H9 (cell line): ENCODE measurements around the gene SCFD2. TPM values are rescaled to one million over a fixed set of nuclear protein-coding genes. Genes with fewer than 3 reads are reported as not detected.

Experiments
- DNase-seq: peaks from one replicate; pipeline ENCODE4 v3.0.0-alpha.2; 2017
- H2AFZ ChIP-seq: one replicate; pipeline ENCODE4 v1.6.1; 2013; ENCODE audit warnings: mild to moderate bottlenecking, low read length, control low read depth, moderate library complexity
- H2AK5ac ChIP-seq: 2 replicates; pipeline ENCODE4 v1.6.1; 2013; ENCODE audit warnings: low read length, control low read depth, mixed read lengths; ENCODE audit not compliant: insufficient read length
- H2BK120ac ChIP-seq: one replicate; pipeline ENCODE4 v1.6.1; 2013; ENCODE audit warnings: low read depth, mild to moderate bottlenecking, low read length, control low read depth, inconsistent platforms; ENCODE audit not compliant: poor library complexity, severe bottlenecking
- H2BK12ac ChIP-seq: 2 replicates; pipeline ENCODE4 v1.6.1; 2013; ENCODE audit warnings: low read length, control low read depth, mixed read lengths, low read depth; ENCODE audit not compliant: insufficient read length
- H2BK15ac ChIP-seq: 2 replicates; pipeline ENCODE4 v1.6.1; 2013; ENCODE audit warnings: low read depth, low read length, control low read depth
- H2BK20ac ChIP-seq: one replicate; pipeline ENCODE4 v1.6.1; 2013; ENCODE audit warnings: low read depth, mild to moderate bottlenecking, low read length, control low read depth, inconsistent platforms; ENCODE audit not compliant: poor library complexity, severe bottlenecking
- H2BK5ac ChIP-seq: 2 replicates; pipeline ENCODE4 v1.6.1; 2013; ENCODE audit warnings: low read length, control low read depth, mixed read lengths; ENCODE audit not compliant: insufficient read length
- H3K14ac ChIP-seq: 2 replicates; pipeline ENCODE4 v1.6.1; 2013; ENCODE audit warnings: low read length, control low read depth; ENCODE audit not compliant: insufficient read depth
- H3K18ac ChIP-seq: 2 replicates; pipeline ENCODE4 v1.6.1; 2013; ENCODE audit warnings: low read depth, mild to moderate bottlenecking, mixed read lengths, low read length, control low read depth; ENCODE audit not compliant: insufficient read length
- H3K23ac ChIP-seq: 2 replicates; pipeline ENCODE4 v1.6.1; 2013; ENCODE audit warnings: low read length, control low read depth, mixed read lengths, low read depth; ENCODE audit not compliant: insufficient read length
- H3K23me2 ChIP-seq: 2 replicates; pipeline ENCODE4 v1.6.1; 2013; ENCODE audit warnings: low read depth, mild to moderate bottlenecking, mixed read lengths, low read length, control low read depth; ENCODE audit not compliant: insufficient read length, poor library complexity, severe bottlenecking
- H3K27ac ChIP-seq: 2 replicates; pipeline ENCODE4 v1.5.1; 2013; ENCODE audit warnings: low read length, control low read depth, mixed read lengths, low read depth; ENCODE audit not compliant: insufficient read length
- H3K27me3 ChIP-seq: 2 replicates; pipeline ENCODE4 v1.6.1; 2013; ENCODE audit warnings: low read length, control low read depth, inconsistent platforms; ENCODE audit not compliant: insufficient read depth
- H3K4ac ChIP-seq: 2 replicates; pipeline ENCODE4 v1.6.1; 2013; ENCODE audit warnings: low read depth, mild to moderate bottlenecking, control low read depth, inconsistent platforms, low read length, moderate library complexity
- H3K4me1 ChIP-seq: 2 replicates; pipeline ENCODE4 v1.6.1; 2013; ENCODE audit warnings: low read length, control low read depth, inconsistent platforms; ENCODE audit not compliant: insufficient read depth
- H3K4me2 ChIP-seq: 2 replicates; pipeline ENCODE4 v1.6.1; 2013; ENCODE audit warnings: low read length, control low read depth, mixed read lengths; ENCODE audit not compliant: insufficient read length, insufficient read depth
- H3K56ac ChIP-seq: 2 replicates; pipeline ENCODE4 v1.6.1; 2013; ENCODE audit warnings: low read depth, mild to moderate bottlenecking, mixed read lengths, low read length, control low read depth; ENCODE audit not compliant: insufficient read length
- H3K79me1 ChIP-seq: 2 replicates; pipeline ENCODE4 v1.6.1; 2013; ENCODE audit warnings: low read depth, mild to moderate bottlenecking, moderate library complexity, low read length, control low read depth, inconsistent platforms; ENCODE audit not compliant: insufficient read depth, poor library complexity, severe bottlenecking
- H3K79me2 ChIP-seq: 2 replicates; pipeline ENCODE4 v1.6.1; 2013; ENCODE audit warnings: low read length, control low read depth, inconsistent platforms; ENCODE audit not compliant: insufficient read depth
- H3K9ac ChIP-seq: 2 replicates; pipeline ENCODE4 v1.6.1; 2013; ENCODE audit warnings: low read length, control low read depth, mixed read lengths; ENCODE audit not compliant: insufficient read length; ENCODE audit errors: extremely low read depth
- H3K9me3 ChIP-seq: one replicate; pipeline ENCODE4 v1.6.1; 2013; ENCODE audit warnings: low read depth, low read length, inconsistent platforms; ENCODE audit not compliant: control insufficient read depth
- H3T11ph ChIP-seq: one replicate; pipeline ENCODE4 v1.6.1; 2013; ENCODE audit warnings: mild to moderate bottlenecking, low read length, control low read depth, inconsistent platforms
- H4K20me1 ChIP-seq: one replicate; pipeline ENCODE4 v1.6.1; 2013; ENCODE audit not compliant: control insufficient read depth, insufficient read length, insufficient read depth
- H4K5ac ChIP-seq: 2 replicates; pipeline ENCODE4 v1.6.1; 2013; ENCODE audit warnings: low read depth, mild to moderate bottlenecking, mixed read lengths, low read length, control low read depth; ENCODE audit not compliant: insufficient read length
- H4K8ac ChIP-seq: replicated peaks from 2 replicates; pipeline ENCODE4 v1.6.1; 2013; ENCODE audit warnings: low read length, control low read depth, mixed read lengths, low read depth; ENCODE audit not compliant: insufficient read length
- H4K91ac ChIP-seq: 2 replicates; pipeline ENCODE4 v1.6.1; 2013; ENCODE audit warnings: low read depth, mild to moderate bottlenecking, moderate library complexity, mixed read lengths, low read length, control low read depth; ENCODE audit not compliant: insufficient read length
- H3K27ac Mint-ChIP-seq, 3 experiments: 2 replicates in 2 of 3; 3 replicates in 1 of 3; pipeline ENCODE4 v1.8.0; 2020 to 2021; ENCODE audit warnings: mixed read lengths in 3 of 3, mild to moderate bottlenecking in 1 of 3, moderate library complexity in 1 of 3
- H3K27me3 Mint-ChIP-seq: 2 replicates; pipeline ENCODE4 v1.8.0; 2021; ENCODE audit warnings: low read depth, mild to moderate bottlenecking, moderate library complexity, mixed read lengths
- H3K36me3 Mint-ChIP-seq, 3 experiments: 2 replicates in 2 of 3; 3 replicates in 1 of 3; pipeline ENCODE4 v1.8.0; 2020 to 2021; ENCODE audit warnings: low read depth in 3 of 3, mixed read lengths in 3 of 3; ENCODE audit not compliant: insufficient read depth in 1 of 3
- H3K4me1 Mint-ChIP-seq, 2 experiments: 2 replicates each; pipeline ENCODE4 v1.8.0; 2020; ENCODE audit warnings: mixed read lengths in 2 of 2
- H3K4me3 Mint-ChIP-seq, 2 experiments: 2 replicates in 1 of 2; 3 replicates in 1 of 2; pipeline ENCODE4 v1.8.0; 2020 to 2021; ENCODE audit warnings: mild to moderate bottlenecking in 2 of 2, mixed read lengths in 2 of 2, moderate library complexity in 1 of 2
- H3K9me3 Mint-ChIP-seq, 2 experiments: 2 replicates in 1 of 2; 3 replicates in 1 of 2; pipeline ENCODE4 v1.8.0; 2020; ENCODE audit warnings: mild to moderate bottlenecking in 2 of 2, mixed read lengths in 2 of 2, moderate library complexity in 1 of 2
- WGBS: extraction: QIAGEN DNeasy Blood & Tissue Kit; methylation state at CpG from one replicate; pipeline ENCODE4 v1.1.7; 2013; ENCODE audit warnings: missing lambda C conversion rate, low lambda C conversion rate, mixed read lengths; ENCODE audit not compliant: insufficient read length; ENCODE audit errors: extremely low coverage; 5-methylcytosine and 5-hydroxymethylcytosine counted together
- total RNA-seq: library from RNA; stranded (reverse); gene quantifications from 2 replicates; pipeline ENCODE4 v1.2.1, GENCODE V29; 2021
- TF ChIP-seq, protein P1 (sequence below): fragments of 200-600 bp; sonication (generic); conservative IDR thresholded peaks from 3 replicates; pipeline ENCODE4 v1.8.0; 2021; ENCODE audit warnings: antibody characterized with exemption, mild to moderate bottlenecking

SCFD2 gene
- total RNA-seq, 1 experiment from 2014 or later: 10.1 TPM

DNA sequence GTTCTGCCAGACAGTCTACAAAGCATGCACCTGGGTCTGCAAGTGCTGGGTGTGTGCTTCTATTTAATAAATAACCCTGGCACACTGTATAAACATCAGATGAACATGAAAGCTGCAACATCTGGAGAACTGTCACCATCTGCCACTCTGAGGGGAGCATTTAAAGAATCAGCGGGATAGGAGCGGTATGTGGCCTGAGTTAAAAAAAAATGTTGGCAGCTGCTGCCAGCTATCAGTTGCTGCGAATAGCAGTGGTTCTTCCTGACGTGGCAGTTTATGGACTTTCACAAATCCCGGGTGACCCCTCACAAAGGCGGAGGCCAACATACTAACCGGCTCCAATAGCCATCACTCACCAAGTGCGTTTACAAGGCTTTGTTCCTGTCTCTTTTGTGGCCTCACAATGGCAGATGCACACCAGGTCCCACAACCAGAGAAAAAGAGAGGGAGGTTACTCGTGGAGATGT lies 408.6 kb downstream of the SCFD2 start:
- no peak overlapping the region for H3K4me2 ChIP-seq
- no peaks in the 10 kb centered on the region for H3K9me3 ChIP-seq
- H2AK5ac ChIP-seq: no peak overlapping the region
- no peak overlapping the region for H4K8ac ChIP-seq
- no peak overlapping the region for H3K18ac ChIP-seq
- no peak overlapping the region for H2AFZ ChIP-seq
- no peak overlapping the region for H3K4me3 Mint-ChIP-seq
- H3K27ac ChIP-seq: no peak overlapping the region
- no peak overlapping the region for H2BK20ac ChIP-seq
- no peak for DNase-seq
- H3K4ac ChIP-seq: no peak overlapping the region
- H3K79me2 ChIP-seq: no peaks in the 10 kb centered on the region
- no peaks in the 10 kb centered on the region for H3K9me3 Mint-ChIP-seq
- no CpG with 5 or more reads among the region's 9 CpGs for WGBS
- H3K23me2 ChIP-seq: no peaks in the 10 kb centered on the region
- no peaks in the 10 kb centered on the region for H3K36me3 Mint-ChIP-seq
- no peak overlapping the region for H3T11ph ChIP-seq
- H2BK15ac ChIP-seq: no peak overlapping the region
- no peak overlapping the region for H4K91ac ChIP-seq
- no peak overlapping the region for H2BK12ac ChIP-seq
- H2BK120ac ChIP-seq: no peak overlapping the region
- no peaks in the 10 kb centered on the region; the same call in 1 of the 2 replicates for H3K4me1 ChIP-seq
- H4K5ac ChIP-seq: no peak overlapping the region
- no peaks in the 10 kb centered on the region for H4K20me1 ChIP-seq
- no peak overlapping the region for H3K56ac ChIP-seq
- H3K27me3 ChIP-seq: no peaks in the 10 kb centered on the region
- no peak overlapping the region for H3K14ac ChIP-seq
- no peaks in the 10 kb centered on the region for H3K27me3 Mint-ChIP-seq
- TF ChIP-seq, protein P1, sequence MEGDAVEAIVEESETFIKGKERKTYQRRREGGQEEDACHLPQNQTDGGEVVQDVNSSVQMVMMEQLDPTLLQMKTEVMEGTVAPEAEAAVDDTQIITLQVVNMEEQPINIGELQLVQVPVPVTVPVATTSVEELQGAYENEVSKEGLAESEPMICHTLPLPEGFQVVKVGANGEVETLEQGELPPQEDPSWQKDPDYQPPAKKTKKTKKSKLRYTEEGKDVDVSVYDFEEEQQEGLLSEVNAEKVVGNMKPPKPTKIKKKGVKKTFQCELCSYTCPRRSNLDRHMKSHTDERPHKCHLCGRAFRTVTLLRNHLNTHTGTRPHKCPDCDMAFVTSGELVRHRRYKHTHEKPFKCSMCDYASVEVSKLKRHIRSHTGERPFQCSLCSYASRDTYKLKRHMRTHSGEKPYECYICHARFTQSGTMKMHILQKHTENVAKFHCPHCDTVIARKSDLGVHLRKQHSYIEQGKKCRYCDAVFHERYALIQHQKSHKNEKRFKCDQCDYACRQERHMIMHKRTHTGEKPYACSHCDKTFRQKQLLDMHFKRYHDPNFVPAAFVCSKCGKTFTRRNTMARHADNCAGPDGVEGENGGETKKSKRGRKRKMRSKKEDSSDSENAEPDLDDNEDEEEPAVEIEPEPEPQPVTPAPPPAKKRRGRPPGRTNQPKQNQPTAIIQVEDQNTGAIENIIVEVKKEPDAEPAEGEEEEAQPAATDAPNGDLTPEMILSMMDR: no peak
- no peak overlapping the region for H2BK5ac ChIP-seq
- peaks cover 13 to 16% of the 10 kb centered on the region in 2 experiments for H3K4me1 Mint-ChIP-seq
- H3K23ac ChIP-seq: no peak overlapping the region
- no peaks in the 10 kb centered on the region for H3K79me1 ChIP-seq
- no peak overlapping the region for H3K9ac ChIP-seq
- no peak overlapping the region; a peak in 1 of 7 replicates for H3K27ac Mint-ChIP-seq
